Iris pigment epithelial cell (primary cell): ENCODE measurements around the gene OR52K2.
A peak's percentile ranks its signal among the peaks of the same experiment; 100 is the strongest.
"Not testable (repeated sequence)": the region's sequence is repeated elsewhere in the genome, so short reads cannot be mapped to it uniquely, and the experiment has no call there.

Source experiments
- DNase-seq: peaks from one replicate; pipeline ENCODE4 v3.0.0-alpha.2; 2011; ENCODE audit warnings: low read depth

Gene OR52K2

GRCh38 chr11:4480577-4481239, 31.6 kb downstream of the OR52K2 start:
- DNase-seq, result peak; percentile 40

DNA sequence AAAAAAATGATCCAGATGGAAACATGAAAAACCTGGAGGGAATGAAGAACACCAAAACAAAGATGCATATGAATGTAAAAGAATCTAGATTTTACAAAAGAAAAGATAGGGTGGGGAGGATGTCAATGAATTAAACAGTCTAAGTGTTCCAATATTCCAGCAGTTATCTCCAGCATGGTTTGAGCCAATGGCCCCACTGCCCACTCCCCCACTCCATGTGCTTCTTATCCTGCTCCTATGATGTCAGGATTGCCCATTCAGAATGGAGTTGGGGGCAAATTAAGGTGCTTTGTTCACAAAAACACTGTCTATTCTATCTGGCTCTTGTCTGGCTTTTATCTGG, 32.1 kb downstream of the OR52K2 start:
- DNase-seq, result no peak

GRCh38 chr11:4482445-4482844, 33.4 kb downstream of the OR52K2 start, which contains the start of gene OR52K1:
OR52K1 (plus strand) TSS chr11:4482646; CDS start chr11:4488901, 6,255 bp downstream.
- DNase-seq, result no peak

DNA sequence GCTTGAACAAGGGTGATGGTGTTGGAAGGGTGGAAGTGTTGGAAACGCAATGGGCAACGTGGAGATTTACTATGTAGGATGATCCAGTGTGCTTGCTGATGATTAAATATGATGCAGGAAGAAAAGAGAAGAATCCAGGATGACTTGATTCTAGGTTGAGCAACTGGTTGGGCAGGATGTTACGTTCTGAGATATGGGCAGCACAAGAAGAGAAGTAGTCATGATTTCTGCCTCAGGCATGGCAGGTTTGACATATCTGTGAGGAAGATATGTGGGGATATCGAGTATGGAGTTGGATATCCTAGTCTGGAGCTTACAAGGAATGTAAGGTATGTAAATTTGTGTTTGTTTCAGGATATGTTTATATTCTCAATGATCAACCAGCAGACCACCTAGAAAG, 35.2 kb downstream of the OR52K2 start:
- DNase-seq, result no peak

DNA sequence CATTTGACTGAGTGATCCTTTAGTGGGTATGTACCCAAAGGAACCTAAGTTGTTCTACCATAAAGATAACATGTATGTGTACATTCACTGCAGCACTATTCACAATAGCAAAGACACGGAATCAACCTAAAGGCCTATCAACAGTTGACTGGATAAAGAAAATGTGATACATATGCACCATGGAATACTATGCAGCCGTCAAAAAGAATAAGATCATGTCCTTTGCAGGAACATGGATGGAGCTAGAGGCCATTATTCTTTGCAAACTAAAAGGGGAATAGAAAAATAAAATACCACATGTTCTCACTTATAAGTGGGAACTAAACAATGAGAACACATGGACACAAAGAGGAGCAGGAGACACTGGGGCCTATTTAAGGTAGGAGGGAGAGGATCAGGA, 42.3 kb downstream of the OR52K2 start:
- DNase-seq, result not testable (repeated sequence)

DNA sequence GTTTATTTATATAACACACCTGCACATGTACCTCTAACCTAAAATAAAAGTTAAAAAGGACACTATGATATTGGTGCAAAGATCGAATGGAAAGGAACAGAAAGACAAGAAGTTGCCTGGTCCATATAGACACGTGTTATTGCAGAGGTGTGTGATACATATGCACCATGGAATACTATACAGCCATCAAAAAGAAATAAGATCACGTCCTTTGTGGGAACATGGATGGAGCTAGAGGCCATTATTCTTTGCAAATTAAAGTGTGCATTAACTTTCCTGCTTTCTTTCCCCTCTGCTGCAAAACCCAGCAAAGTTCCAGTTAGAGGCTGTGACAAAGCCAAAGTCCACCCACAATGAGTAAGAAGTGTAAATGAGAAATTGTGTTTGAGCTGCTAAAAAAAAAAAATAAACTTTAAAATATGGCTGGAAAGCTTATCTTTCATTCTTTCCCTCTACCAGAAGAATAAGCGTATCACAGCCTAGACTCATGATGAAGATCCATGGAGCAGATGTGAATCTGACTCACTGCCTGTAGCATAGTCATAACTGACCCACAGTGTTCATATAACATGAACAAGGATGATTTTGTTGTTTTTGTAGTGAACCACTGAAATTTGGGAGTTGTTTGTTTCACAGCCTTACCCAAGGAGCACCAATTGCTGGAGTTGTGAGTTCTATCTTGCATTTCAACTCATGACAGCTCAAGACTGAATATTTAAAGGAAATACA, 42.9 kb downstream of the OR52K2 start:
- DNase-seq, result no peak

GRCh38 chr11:4493480-4493818, 44.4 kb downstream of the OR52K2 start:
- DNase-seq, result no peak

DNA sequence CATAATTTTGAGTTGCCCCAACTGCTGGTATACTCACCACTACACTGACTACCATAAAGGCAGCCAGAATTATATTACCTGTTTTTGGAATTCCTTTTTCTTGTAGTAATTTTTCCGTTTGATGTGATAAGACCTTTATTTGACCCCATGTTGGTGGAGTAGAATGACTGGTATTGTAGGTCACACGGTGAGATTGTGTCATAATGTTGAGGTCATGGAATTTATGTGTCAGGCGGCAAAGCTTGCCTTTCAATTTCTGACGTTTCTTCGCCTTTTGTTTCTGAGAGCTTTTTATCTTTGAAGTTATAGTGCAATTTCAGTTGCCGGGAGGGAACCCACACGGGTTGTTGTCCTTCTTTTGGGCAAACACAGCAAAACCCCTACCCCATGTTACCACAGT, 46.4 kb downstream of the OR52K2 start:
- peak; percentile 5 for DNase-seq

- DNase-seq, result no peak
Measured at GRCh38 chr11:4495986-4496385, 46.9 kb downstream of the OR52K2 start.

DNA sequence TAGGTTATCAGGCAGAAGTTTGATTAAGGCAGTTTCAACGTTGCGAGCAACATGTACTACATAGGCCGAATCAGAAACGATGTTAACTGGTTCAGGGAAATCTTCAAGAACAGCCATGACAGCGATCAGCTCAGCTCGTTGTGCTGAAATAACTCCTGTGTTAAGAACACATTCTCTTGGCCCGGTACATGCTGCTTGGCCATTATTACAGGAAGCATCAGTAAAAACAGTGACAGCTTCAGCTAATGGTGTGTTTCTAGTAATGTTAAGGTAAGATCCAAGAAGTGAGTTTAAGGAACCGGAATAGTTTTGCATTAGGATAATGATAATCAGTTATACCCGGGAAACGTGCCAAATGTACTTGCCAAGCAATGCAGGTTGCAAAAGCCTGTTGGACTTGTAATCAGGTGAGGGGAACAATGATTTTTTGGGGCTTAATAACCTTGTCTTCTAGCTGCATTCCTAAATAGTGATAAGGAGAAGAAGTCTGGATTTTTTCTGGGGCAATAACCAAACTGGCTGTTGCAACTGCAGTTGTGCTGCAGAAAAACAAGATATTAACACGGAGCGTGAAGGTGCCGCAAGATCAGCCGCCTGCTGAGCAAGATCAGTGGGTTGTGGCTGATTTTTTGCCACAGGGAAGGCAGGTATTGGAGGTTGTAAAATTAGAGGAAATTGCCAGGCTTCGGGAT, 47.6 kb downstream of the OR52K2 start:
- DNase-seq, result no peak
